A549 treated with Mapracorat at 1 μM for 4 hours (cell line): ENCODE measurements around the gene TXNRD2. TPM values are rescaled to one million over a fixed set of nuclear protein-coding genes. Genes with fewer than 3 reads are reported as not detected.

Experiments
- total RNA-seq: library from RNA; stranded (reverse); fragments of 200-300 nt; extraction: Qiagen RNA extraction; gene quantifications from 5 replicates; pipeline ENCODE4 v1.2.3, GENCODE V29; 2022

Gene TXNRD2
- 29.6 to 41.0 TPM (median 37.3 TPM) in 5 replicates for total RNA-seq

DNA sequence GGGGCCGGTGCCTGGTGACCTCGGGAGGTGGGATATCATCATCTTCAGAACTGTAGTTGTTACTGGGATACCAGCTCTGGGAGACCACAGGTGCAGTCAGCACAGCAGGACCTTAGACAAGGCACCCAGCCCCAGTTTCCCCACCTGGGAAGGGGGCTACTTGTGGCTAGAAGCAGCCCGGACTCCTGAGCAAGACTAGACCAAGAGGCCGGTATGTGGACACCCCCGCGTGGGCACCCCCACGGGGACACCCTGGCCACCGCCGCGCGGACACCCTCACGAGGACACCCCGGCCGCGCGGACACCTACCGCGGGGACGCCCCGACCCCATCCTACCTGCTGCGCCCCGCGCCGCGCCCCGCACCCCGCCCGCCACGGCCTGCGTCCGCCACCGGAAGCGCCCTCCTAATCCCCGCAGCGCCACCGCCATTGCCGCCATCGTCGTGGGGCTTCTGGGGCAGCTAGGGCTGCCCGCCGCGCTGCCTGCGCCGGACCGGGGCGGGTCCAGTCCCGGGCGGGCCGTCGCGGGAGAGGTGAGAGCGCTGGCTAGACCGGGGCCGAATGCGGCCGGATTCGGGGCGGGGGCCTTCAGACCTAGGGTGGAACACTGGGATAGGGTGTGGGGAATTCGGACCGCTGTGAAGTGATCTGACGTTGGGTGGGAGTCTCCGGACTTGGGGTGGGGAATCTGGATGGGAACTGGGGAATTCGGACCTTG lies at the start of gene TXNRD2, which contains the start of gene COMT:
TSS of gene TXNRD2 (minus strand) at position 454 of the 718 bp plus-strand sequence. CDS start at position 439, 15 bp downstream.
TSS of gene COMT (plus strand) at position 408 of the 718 bp plus-strand sequence. CDS start 20,755 bp downstream, outside the sequence.

DNA sequence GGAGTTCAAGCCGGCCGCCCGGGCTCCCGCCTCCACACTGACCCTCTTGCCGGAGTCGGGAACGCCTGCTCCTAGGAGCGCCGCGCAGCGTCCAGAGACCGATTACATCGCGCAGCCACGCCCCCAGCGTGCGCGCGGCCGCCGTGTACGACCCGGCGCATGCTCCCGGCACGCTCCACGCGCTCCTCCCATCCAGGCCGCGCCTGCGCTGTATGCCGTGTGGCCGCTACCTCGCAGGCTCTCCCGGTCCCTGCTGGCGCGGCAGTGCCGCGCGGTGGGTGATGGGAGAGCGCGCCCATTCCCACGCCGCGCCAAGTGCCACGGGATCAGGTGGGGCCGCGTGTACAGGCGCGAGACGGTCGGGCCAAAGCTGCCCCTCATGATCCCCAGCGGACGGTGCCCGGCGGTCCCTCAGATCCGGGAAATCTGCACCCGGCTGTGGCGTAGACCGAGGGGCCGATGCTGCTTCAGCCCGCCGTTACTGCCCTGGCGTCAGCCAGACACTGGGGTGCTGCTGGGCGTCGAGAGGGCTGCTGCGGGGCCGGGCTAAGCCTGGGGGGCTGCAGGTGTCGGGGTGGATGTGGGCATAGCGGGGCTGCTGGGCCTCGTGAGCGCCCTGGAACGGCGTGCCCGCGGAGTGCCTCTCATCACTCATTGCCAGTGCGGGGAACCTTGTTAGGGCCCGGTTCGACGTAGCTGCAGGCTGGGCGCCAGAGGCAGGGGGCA lies 86.7 kb downstream of the TXNRD2 start, which contains the start of the genes GNB1L and RTL10:
TSS of gene GNB1L (minus strand) at position 97 of the 726 bp plus-strand sequence. CDS start 33,519 bp downstream, outside the sequence.
TSS of gene RTL10 (minus strand) at position 97 of the 726 bp plus-strand sequence. CDS start 2,613 bp downstream, outside the sequence.

Other genes with a start within 250 kb of the TXNRD2 start
- gene SEPTIN5, start 227.3 kb downstream of the TXNRD2 start, total RNA-seq: 6.7 to 11.9 TPM (median 9.7 TPM) in 5 replicates
- gene GP1BB, start 218.3 kb downstream of the TXNRD2 start, total RNA-seq: 0.19 to 1.9 TPM (median 1.5 TPM) in 5 replicates
- 2.7 to 5.0 TPM (median 4.0 TPM) in 5 replicates for gene TBX1, start 181.0 kb downstream of the TXNRD2 start, total RNA-seq
- 12.8 to 18.5 TPM (median 17.3 TPM) in 5 replicates for gene GNB1L, start 86.9 kb downstream of the TXNRD2 start, total RNA-seq
- 7.0 to 10.1 TPM (median 9.2 TPM) in 5 replicates for gene RTL10, start 86.9 kb downstream of the TXNRD2 start, total RNA-seq
- gene COMT, start within 50 bp of the TXNRD2 start, total RNA-seq: 137 to 171 TPM (median 158 TPM) in 5 replicates
- 1.3 to 2.8 TPM (median 2.4 TPM) in 5 replicates for gene ARVCF, start 75.0 kb upstream of the TXNRD2 start, total RNA-seq
- gene TANGO2, start 79.3 kb upstream of the TXNRD2 start, total RNA-seq: 11.7 to 13.7 TPM (median 13.1 TPM) in 5 replicates
- gene DGCR8, start 138.4 kb upstream of the TXNRD2 start, total RNA-seq: 18.6 to 21.0 TPM (median 20.8 TPM) in 5 replicates
- gene RANBP1, start 174.3 kb upstream of the TXNRD2 start, total RNA-seq: 280 to 300 TPM (median 290 TPM) in 5 replicates
- gene TRMT2A, start 175.4 kb upstream of the TXNRD2 start, total RNA-seq: 18.4 to 28.3 TPM (median 23.4 TPM) in 5 replicates
- gene ZDHHC8, start 190.0 kb upstream of the TXNRD2 start, total RNA-seq: 23.7 to 38.6 TPM (median 33.0 TPM) in 5 replicates
- gene CCDC188, start 209.2 kb upstream of the TXNRD2 start, total RNA-seq: not detected in 5 replicates